Vagina (tissue), 2 donors: Measurements from ENCODE around the gene PEX5L. TPM values are rescaled to one million over a fixed set of nuclear protein-coding genes. Genes with fewer than 3 reads are reported as not detected.
"Not testable (repeated sequence)": the region's sequence is repeated elsewhere in the genome, so short reads cannot be mapped to it uniquely, and the experiment has no call there.

Experiments
- DNase-seq, 2 donors: peaks; one replicate each; pipeline ENCODE4 v3.0.0-alpha.2; 2017; ENCODE audit errors: extremely low spot score in 2 of 2
- H3K27ac ChIP-seq: fragments of 200-600 bp; sonication (generic); one replicate; pipeline ENCODE4 v1.5.1; 2019
- H3K27me3 ChIP-seq: fragments of 200-600 bp; sonication (generic); one replicate; pipeline ENCODE4 v1.5.1; 2019
- H3K36me3 ChIP-seq, 2 donors: fragments of 200-600 bp; sonication (generic); one replicate each; pipeline ENCODE4 v1.5.1; 2017 to 2019
- H3K4me1 ChIP-seq: fragments of 200-600 bp; sonication (generic); one replicate; pipeline ENCODE4 v1.5.1; 2019
- H3K4me3 ChIP-seq, 2 donors: fragments of 200-600 bp; sonication (generic); 1 replicate in 1 of 2; 2 replicates in 1 of 2; pipeline ENCODE4 v1.5.1; 2016 to 2019
- H3K9me3 ChIP-seq: fragments of 200-600 bp; sonication (generic); one replicate; pipeline ENCODE4 v1.5.1; 2019
- POLR2A ChIP-seq, 2 donors: fragments of 450-650 bp; IDR thresholded peaks; one replicate each; pipeline ENCODE4 v1.6.1; 2017; ENCODE audit warnings: antibody characterized with exemption in 2 of 2, mild to moderate bottlenecking in 2 of 2, moderate library complexity in 2 of 2
- POLR2AphosphoS5 ChIP-seq, 2 donors: sonication (generic); formaldehyde crosslinking; IDR thresholded peaks; one replicate each; pipeline ENCODE4 v1.9.0; 2017; ENCODE audit warnings: antibody characterized with exemption in 2 of 2, mild to moderate bottlenecking in 2 of 2, low read depth in 1 of 2; ENCODE audit not compliant: insufficient read depth in 1 of 2
- intact Hi-C: fragments of 100-400 bp; cut with DNase I; formaldehyde crosslinking; loops from one replicate; pipeline ENCODE4 v1.15.1; 2023
- total RNA-seq: library from RNA; depleted of rRNA; stranded (reverse); fragments of >200 nt; gene quantifications from one replicate; pipeline ENCODE4 v1.2.3, GENCODE V29; 2016
- TF ChIP-seq, protein P1 (sequence below), 3 experiments: fragments of 450-650 bp in 2 of 3; fragments of 200-600 bp in 1 of 3; sonication (generic) in 1 of 3; IDR thresholded peaks; one replicate each; pipeline ENCODE4 v1.5.1; 2017 to 2019; ENCODE audit warnings: antibody characterized with exemption in 3 of 3, mild to moderate bottlenecking in 2 of 3, moderate library complexity in 2 of 3

The PEX5L gene
- total RNA-seq, 1 donor from 2014 or later = not detected

GRCh38 chr3:180018543-180018942 lies 18.2 kb downstream of the PEX5L start:
- Histone ChIP-seq H3K9me3 (no peaks in the 10 kb centered on the region), H3K36me3 (no peaks in the 10 kb centered on the region), H3K27me3 (no peaks in the 10 kb centered on the region), H3K4me1 (no peaks in the 10 kb centered on the region), H3K4me3 (no peak overlapping the region), H3K27ac (no peak overlapping the region)
- intact Hi-C loops = no loop called here
- TF ChIP-seq POLR2A (IDR thresholded peaks at IDR 0.05) = no peak
- no peak for TF ChIP-seq POLR2AphosphoS5 (IDR thresholded peaks at IDR 0.05; ENCODE audit: insufficient read depth in 1 of 2, low read depth in 1 of 2)
- TF ChIP-seq, protein P1, sequence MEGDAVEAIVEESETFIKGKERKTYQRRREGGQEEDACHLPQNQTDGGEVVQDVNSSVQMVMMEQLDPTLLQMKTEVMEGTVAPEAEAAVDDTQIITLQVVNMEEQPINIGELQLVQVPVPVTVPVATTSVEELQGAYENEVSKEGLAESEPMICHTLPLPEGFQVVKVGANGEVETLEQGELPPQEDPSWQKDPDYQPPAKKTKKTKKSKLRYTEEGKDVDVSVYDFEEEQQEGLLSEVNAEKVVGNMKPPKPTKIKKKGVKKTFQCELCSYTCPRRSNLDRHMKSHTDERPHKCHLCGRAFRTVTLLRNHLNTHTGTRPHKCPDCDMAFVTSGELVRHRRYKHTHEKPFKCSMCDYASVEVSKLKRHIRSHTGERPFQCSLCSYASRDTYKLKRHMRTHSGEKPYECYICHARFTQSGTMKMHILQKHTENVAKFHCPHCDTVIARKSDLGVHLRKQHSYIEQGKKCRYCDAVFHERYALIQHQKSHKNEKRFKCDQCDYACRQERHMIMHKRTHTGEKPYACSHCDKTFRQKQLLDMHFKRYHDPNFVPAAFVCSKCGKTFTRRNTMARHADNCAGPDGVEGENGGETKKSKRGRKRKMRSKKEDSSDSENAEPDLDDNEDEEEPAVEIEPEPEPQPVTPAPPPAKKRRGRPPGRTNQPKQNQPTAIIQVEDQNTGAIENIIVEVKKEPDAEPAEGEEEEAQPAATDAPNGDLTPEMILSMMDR (IDR thresholded peaks at IDR 0.05) = no peak
- DNase-seq = no peak

DNA sequence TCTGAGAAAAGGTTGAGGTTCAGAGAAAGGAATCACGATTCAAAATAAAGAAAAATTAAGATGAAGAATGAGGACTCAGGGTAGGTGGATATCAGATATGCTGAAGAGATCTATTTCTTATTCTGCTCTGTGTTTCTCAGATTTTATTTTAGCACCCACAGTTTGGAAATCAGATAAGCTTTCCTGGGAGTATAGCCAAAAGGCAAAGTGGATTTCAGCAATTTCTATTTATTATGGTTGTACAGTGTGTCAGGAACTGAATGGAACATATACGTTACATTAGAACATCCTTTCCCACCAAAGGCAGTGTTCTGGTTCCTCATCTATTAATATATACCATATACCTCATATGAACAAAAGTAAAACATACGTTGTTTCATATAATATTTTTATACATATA lies 18.9 kb downstream of the PEX5L start:
- Histone ChIP-seq H3K9me3 (no peaks in the 10 kb centered on the region), H3K4me3 (no peak overlapping the region), H3K27me3 (no peaks in the 10 kb centered on the region), H3K4me1 (no peaks in the 10 kb centered on the region), H3K36me3 (no peaks in the 10 kb centered on the region), H3K27ac (no peak overlapping the region)
- no peak for DNase-seq
- TF ChIP-seq, protein P1 (IDR thresholded peaks at IDR 0.05) = no peak
- TF ChIP-seq POLR2AphosphoS5 (IDR thresholded peaks at IDR 0.05; ENCODE audit: insufficient read depth in 1 of 2, low read depth in 1 of 2) = no peak
- TF ChIP-seq POLR2A (IDR thresholded peaks at IDR 0.05) = no peak
- intact Hi-C loops = no loop called here

DNA sequence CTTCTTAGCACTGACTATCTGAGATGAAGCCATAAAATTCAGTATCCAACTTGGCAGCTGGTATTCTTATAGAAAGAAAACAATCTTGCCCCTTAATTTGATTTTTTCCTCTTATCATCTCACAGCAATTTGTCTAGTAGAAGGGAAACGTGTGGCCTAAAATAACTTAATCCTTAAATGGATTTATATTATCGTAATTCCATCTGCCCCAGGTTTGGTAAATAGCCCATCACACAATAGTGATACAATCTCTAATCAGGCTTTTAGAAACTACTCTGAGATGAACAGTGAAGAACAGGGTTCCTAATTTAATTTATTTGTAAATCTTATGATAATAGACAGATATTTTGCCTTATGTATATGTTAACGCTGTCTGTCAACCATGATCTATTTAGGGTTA lies 24.8 kb downstream of the PEX5L start:
- no peaks in the 10 kb centered on the region for H3K27me3 ChIP-seq
- H3K4me3 ChIP-seq = no peak overlapping the region
- H3K36me3 ChIP-seq = no peaks in the 10 kb centered on the region
- no peak for DNase-seq
- no peak for TF ChIP-seq POLR2A (IDR thresholded peaks at IDR 0.05)
- TF ChIP-seq POLR2AphosphoS5 (IDR thresholded peaks at IDR 0.05; ENCODE audit: insufficient read depth in 1 of 2, low read depth in 1 of 2) = no peak
- TF ChIP-seq, protein P1 (IDR thresholded peaks at IDR 0.05) = no peak
- H3K4me1 ChIP-seq = no peaks in the 10 kb centered on the region
- H3K9me3 ChIP-seq = no peaks in the 10 kb centered on the region
- intact Hi-C loops = no loop called here
- no peak overlapping the region for H3K27ac ChIP-seq

GRCh38 chr3:180008318-180008717 lies 28.4 kb downstream of the PEX5L start:
- intact Hi-C loops, H3K4me1 ChIP-seq, H3K36me3 ChIP-seq, H3K9me3 ChIP-seq, DNase-seq, H3K27ac ChIP-seq, H3K27me3 ChIP-seq, H3K4me3 ChIP-seq: not testable (repeated sequence)

- intact Hi-C loops = no loop called here
- no peaks in the 10 kb centered on the region for H3K9me3 ChIP-seq
- no peaks in the 10 kb centered on the region for H3K36me3 ChIP-seq
- H3K4me1 ChIP-seq = no peaks in the 10 kb centered on the region
- H3K27me3 ChIP-seq = no peaks in the 10 kb centered on the region
- TF ChIP-seq POLR2A (IDR thresholded peaks at IDR 0.05) (no peak), POLR2AphosphoS5 (IDR thresholded peaks at IDR 0.05; ENCODE audit: insufficient read depth in 1 of 2, low read depth in 1 of 2) (no peak)
- TF ChIP-seq, protein P1 (IDR thresholded peaks at IDR 0.05) = no peak
- no peak overlapping the region for H3K27ac ChIP-seq
- no peak overlapping the region for H3K4me3 ChIP-seq
- DNase-seq = no peak
Observed at GRCh38 chr3:180004542-180004941, 32.2 kb downstream of the PEX5L start.

- TF ChIP-seq, protein P1 (IDR thresholded peaks at IDR 0.05) = no peak
- TF ChIP-seq POLR2A (IDR thresholded peaks at IDR 0.05) (no peak), POLR2AphosphoS5 (IDR thresholded peaks at IDR 0.05; ENCODE audit: insufficient read depth in 1 of 2, low read depth in 1 of 2) (no peak)
- Histone ChIP-seq H3K27me3 (no peaks in the 10 kb centered on the region), H3K27ac (no peak overlapping the region), H3K36me3 (no peaks in the 10 kb centered on the region), H3K4me1 (no peaks in the 10 kb centered on the region), H3K4me3 (no peak overlapping the region), H3K9me3 (no peaks in the 10 kb centered on the region)
- intact Hi-C loops = no loop called here
- no peak for DNase-seq
Observed at GRCh38 chr3:180002006-180002405, 34.7 kb downstream of the PEX5L start.
